Activated naive CD4-positive, alpha-beta T cell treated with anti-CD3 and anti-CD28 coated beads, Interleukin-2, amount 50 U/mL, for 16 hours (primary cell): Measurements from ENCODE around the gene PIK3R5.

Experiments
- DNase-seq: peaks from one replicate; pipeline ENCODE4 v3.0.0-alpha.2; 2020

Gene PIK3R5

GRCh38 chr17:8894673-8895578, 70.6 kb downstream of the PIK3R5 start:
- DNase-seq, result peak; percentile 50

GRCh38 chr17:8894202-8894671, 71.3 kb downstream of the PIK3R5 start:
- DNase-seq, result no peak

GRCh38 chr17:8893621-8894201, 71.8 kb downstream of the PIK3R5 start:
- DNase-seq, result no peak

GRCh38 chr17:8893059-8893458, 72.4 kb downstream of the PIK3R5 start:
- no peak for DNase-seq

GRCh38 chr17:8892338-8892690, 73.2 kb downstream of the PIK3R5 start:
- no peak for DNase-seq

- DNase-seq, result no peak
Observed at GRCh38 chr17:8890671-8891070, 74.8 kb downstream of the PIK3R5 start.

- DNase-seq, result no peak
Observed at GRCh38 chr17:8889458-8890210, 75.9 kb downstream of the PIK3R5 start.

- DNase-seq, result no peak
Observed at GRCh38 chr17:8888704-8889302, 76.7 kb downstream of the PIK3R5 start.

GRCh38 chr17:8887834-8888703, 77.4 kb downstream of the PIK3R5 start:
- DNase-seq, result no peak

GRCh38 chr17:8887301-8887700, 78.2 kb downstream of the PIK3R5 start:
- no peak for DNase-seq

- no peak for DNase-seq
Observed at GRCh38 chr17:8885967-8886684, 79.4 kb downstream of the PIK3R5 start.

- peak; percentile 25 for DNase-seq
Observed at GRCh38 chr17:8885163-8885966, 80.1 kb downstream of the PIK3R5 start.

GRCh38 chr17:8884336-8884990, 81.0 kb downstream of the PIK3R5 start:
- DNase-seq, result no peak

- DNase-seq, result no peak
Observed at GRCh38 chr17:8883353-8883752, 82.2 kb downstream of the PIK3R5 start.

GRCh38 chr17:8881606-8882005, 83.9 kb downstream of the PIK3R5 start:
- no peak for DNase-seq

GRCh38 chr17:8880466-8880865, 85.0 kb downstream of the PIK3R5 start:
- no peak for DNase-seq

GRCh38 chr17:8879410-8879809, 86.1 kb downstream of the PIK3R5 start:
- DNase-seq, result no peak

- DNase-seq, result no peak
Observed at GRCh38 chr17:8877984-8878383, 87.5 kb downstream of the PIK3R5 start.

- no peak for DNase-seq
Observed at GRCh38 chr17:8875957-8876356, 89.5 kb downstream of the PIK3R5 start.

- no peak for DNase-seq
Observed at GRCh38 chr17:8875436-8875835, 90.1 kb downstream of the PIK3R5 start.
